Measurements from ENCODE around the gene ATAD2B.

DNA sequence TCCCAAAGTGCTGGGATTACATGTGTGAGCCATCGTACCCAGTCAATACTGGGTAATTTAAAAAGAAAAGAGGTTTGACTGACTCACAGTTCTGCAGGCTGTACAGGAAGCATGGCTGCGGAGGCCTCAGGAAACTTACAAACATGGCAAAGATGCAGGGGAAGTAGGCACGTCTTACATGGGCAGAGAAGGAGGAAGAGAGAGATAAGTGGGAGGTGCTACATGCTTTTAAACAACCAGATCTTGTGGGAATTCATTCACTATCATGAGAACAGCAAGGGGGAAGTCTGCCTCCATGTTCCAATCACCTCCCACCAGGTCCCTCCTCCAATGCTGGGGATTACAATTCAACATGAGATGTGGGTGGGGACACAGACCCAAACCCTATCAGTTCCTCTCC is 192.5 kb downstream of the ATAD2B start:
- TF ChIP-seq, protein P1, sequence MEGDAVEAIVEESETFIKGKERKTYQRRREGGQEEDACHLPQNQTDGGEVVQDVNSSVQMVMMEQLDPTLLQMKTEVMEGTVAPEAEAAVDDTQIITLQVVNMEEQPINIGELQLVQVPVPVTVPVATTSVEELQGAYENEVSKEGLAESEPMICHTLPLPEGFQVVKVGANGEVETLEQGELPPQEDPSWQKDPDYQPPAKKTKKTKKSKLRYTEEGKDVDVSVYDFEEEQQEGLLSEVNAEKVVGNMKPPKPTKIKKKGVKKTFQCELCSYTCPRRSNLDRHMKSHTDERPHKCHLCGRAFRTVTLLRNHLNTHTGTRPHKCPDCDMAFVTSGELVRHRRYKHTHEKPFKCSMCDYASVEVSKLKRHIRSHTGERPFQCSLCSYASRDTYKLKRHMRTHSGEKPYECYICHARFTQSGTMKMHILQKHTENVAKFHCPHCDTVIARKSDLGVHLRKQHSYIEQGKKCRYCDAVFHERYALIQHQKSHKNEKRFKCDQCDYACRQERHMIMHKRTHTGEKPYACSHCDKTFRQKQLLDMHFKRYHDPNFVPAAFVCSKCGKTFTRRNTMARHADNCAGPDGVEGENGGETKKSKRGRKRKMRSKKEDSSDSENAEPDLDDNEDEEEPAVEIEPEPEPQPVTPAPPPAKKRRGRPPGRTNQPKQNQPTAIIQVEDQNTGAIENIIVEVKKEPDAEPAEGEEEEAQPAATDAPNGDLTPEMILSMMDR (conservative IDR thresholded peaks at IDR 0.05; ENCODE audit: low read length), result no peak
- no peak for TF ChIP-seq EZH2phosphoT487 (IDR thresholded peaks at IDR 0.05; ENCODE audit: borderline replicate concordance, low read depth, low read length)

Measured in OCI-LY7 (cell line).